ENCODE data around the gene SUGCT.

Gene SUGCT

DNA sequence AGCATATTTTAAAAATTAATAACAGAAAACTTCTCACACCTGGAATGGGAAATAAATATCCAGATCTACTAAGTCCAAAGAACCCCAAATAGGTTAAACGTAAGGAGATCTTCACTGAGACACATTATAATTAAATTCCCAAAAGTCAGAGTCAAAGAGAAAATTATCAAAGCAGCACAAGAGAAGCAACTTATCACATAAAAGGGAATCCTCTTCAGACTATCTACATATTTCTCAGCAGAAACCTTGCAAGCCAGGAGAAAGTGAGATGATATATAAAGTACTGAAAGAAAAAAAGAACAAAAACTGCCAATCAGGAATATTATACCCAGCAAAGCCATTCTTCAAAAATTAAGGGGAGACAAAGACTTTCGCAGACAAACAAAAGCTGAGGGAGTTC is 756.4 kb downstream of the SUGCT start:
- Histone ChIP-seq H3K4me1 (no peaks in the 10 kb centered on the region), H3K27me3 (no peaks in the 10 kb centered on the region), H3K36me3 (no peaks in the 10 kb centered on the region), H3K4me3 (ENCODE audit: low read depth, low read length) (no peak overlapping the region), H3K9me3 (no peaks in the 10 kb centered on the region)
- no peak for DNase-seq
- TF ChIP-seq CTCF (IDR thresholded peaks at IDR 0.05; ENCODE audit: low read depth, low read length): no peak

GRCh38 chr7:40899151-40899550 is 764.3 kb downstream of the SUGCT start:
- TF ChIP-seq CTCF (IDR thresholded peaks at IDR 0.05; ENCODE audit: low read depth, low read length): no peak
- no peak for DNase-seq
- no peaks in the 10 kb centered on the region for H3K4me1 ChIP-seq
- H3K27me3 ChIP-seq: no peaks in the 10 kb centered on the region
- H3K36me3 ChIP-seq: no peaks in the 10 kb centered on the region
- no peak overlapping the region for H3K4me3 ChIP-seq (ENCODE audit: low read depth, low read length)
- no peaks in the 10 kb centered on the region; the same call in 1 of the 2 replicates for H3K9me3 ChIP-seq

GRCh38 chr7:40899636-40900507 is 765.1 kb downstream of the SUGCT start:
- Histone ChIP-seq H3K4me3 (ENCODE audit: low read depth, low read length) (no peak overlapping the region), H3K4me1 (no peaks in the 10 kb centered on the region), H3K36me3 (no peaks in the 10 kb centered on the region), H3K27me3 (no peaks in the 10 kb centered on the region), H3K9me3 (no peaks in the 10 kb centered on the region; the same call in 1 of the 2 replicates)
- TF ChIP-seq CTCF (IDR thresholded peaks at IDR 0.05; ENCODE audit: low read depth, low read length): no peak
- DNase-seq: no peak

DNA sequence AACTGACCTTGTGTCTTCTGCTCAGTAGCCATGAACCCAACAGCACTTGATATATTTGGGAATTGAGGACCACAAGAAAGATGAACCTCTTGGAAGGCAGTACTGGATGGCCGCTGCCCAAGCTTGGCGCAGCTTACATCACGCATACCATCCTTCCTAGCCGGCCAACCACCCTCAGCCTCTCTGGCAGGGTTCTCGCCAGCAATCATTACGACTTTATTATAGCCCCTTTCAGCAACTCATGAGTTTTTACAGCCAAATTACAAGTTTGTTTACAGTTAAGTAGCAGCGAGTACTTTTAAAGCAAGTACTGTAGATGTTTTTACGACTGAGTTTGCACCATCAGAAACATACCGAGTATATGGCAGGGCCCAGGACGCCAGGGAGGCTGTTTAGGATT is 769.1 kb downstream of the SUGCT start:
- Histone ChIP-seq H3K4me1 (no peaks in the 10 kb centered on the region), H3K36me3 (no peaks in the 10 kb centered on the region), H3K9me3 (no peaks in the 10 kb centered on the region), H3K27me3 (no peaks in the 10 kb centered on the region), H3K4me3 (ENCODE audit: low read depth, low read length) (no peak overlapping the region)
- no peak for TF ChIP-seq CTCF (IDR thresholded peaks at IDR 0.05; ENCODE audit: low read depth, low read length)
- DNase-seq: no peak

DNA sequence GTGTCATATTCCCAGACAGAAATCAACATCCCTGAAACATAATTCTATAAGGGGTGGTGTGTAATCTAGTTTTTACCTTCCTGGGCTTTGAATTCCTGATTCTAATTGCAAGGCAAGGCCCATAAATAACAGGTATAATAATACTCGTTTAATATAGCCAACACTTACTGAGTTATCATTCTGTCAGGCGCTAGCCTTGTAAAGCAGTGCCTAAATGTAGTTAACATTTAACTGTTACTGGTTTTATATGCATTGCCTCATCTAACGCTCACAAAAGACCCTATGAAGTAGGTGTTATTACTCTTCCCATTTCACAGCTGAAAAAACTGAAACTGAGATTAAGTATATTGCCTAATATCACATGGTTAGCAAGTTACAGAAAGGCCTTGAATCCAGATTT is 772.5 kb downstream of the SUGCT start:
- Histone ChIP-seq H3K36me3 (no peaks in the 10 kb centered on the region), H3K27me3 (no peaks in the 10 kb centered on the region), H3K4me3 (ENCODE audit: low read depth, low read length) (no peak overlapping the region), H3K4me1 (no peaks in the 10 kb centered on the region), H3K9me3 (no peaks in the 10 kb centered on the region)
- TF ChIP-seq CTCF (IDR thresholded peaks at IDR 0.05; ENCODE audit: low read depth, low read length): no peak
- no peak for DNase-seq

DNA sequence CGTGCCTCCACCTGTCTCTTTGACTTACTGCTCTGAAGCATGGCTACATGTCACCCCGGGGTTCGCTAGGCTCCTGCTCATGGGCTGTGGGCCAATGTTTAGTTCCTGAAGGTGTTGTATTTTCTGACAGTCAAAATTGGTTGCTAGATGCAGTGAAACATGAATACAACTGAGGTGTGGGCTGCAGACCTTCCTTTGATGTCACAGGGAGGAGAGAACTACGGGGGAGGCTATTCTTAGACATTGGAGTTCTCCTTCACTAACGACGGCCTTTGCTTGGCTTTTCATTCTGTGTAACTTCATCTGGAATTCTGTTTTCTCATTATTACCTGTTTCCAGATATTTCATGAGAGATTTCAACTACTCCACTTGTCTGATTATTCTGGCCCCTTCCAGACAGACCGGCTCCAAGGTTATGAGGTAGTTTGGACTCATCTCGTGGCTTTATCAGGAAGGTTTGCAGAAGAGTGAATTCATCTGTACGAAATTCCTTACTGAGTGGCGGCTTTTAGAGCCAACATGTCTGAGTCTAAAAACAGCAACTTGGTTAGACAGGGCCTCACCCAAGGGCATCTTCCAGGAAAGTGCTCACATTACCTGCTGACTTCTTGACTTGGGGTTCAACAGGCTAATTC is 774.7 kb downstream of the SUGCT start:
- DNase-seq: no peak
- Histone ChIP-seq H3K27me3 (no peaks in the 10 kb centered on the region), H3K9me3 (no peaks in the 10 kb centered on the region), H3K36me3 (no peaks in the 10 kb centered on the region), H3K4me3 (ENCODE audit: low read depth, low read length) (no peak overlapping the region), H3K4me1 (no peaks in the 10 kb centered on the region)
- no peak for TF ChIP-seq CTCF (IDR thresholded peaks at IDR 0.05; ENCODE audit: low read depth, low read length)

Measured in BE2C (cell line).